Stomach smooth muscle (tissue), 2 donors: Measurements from ENCODE around the gene SLC26A9.
"Not testable (repeated sequence)": the region's sequence is repeated elsewhere in the genome, so short reads cannot be mapped to it uniquely, and the experiment has no call there.

ENCODE experiments used
- H3K27ac ChIP-seq: one replicate; pipeline ENCODE4 v1.7.0; 2013; ENCODE audit warnings: mild to moderate bottlenecking, low read length, inconsistent platforms
- H3K27me3 ChIP-seq, 2 donors: one replicate each; pipeline ENCODE4 v1.7.0; 2013; ENCODE audit warnings: low read length in 2 of 2; ENCODE audit not compliant: insufficient read depth in 2 of 2, control insufficient read depth in 1 of 2
- H3K36me3 ChIP-seq, 2 donors: one replicate each; pipeline ENCODE4 v1.7.0; 2013; ENCODE audit warnings: low read length in 2 of 2; ENCODE audit not compliant: control insufficient read depth in 2 of 2, insufficient read depth in 2 of 2
- H3K4me1 ChIP-seq: one replicate; pipeline ENCODE4 v1.7.0; 2013; ENCODE audit warnings: low read length; ENCODE audit not compliant: control insufficient read depth, insufficient read depth
- H3K4me3 ChIP-seq, 2 donors: one replicate each; pipeline ENCODE4 v1.7.0; 2013; ENCODE audit warnings: low read length in 2 of 2
- H3K9ac ChIP-seq, 2 donors: one replicate each; pipeline ENCODE4 v1.7.0; 2013; ENCODE audit warnings: low read length in 2 of 2, mild to moderate bottlenecking in 1 of 2
- H3K9me3 ChIP-seq, 2 donors: one replicate each; pipeline ENCODE4 v1.7.0; 2013; ENCODE audit warnings: low read length in 2 of 2; ENCODE audit not compliant: control insufficient read depth in 2 of 2
- donor health status: healthy.
- donor health status: Pancreatic carcinoma.

SLC26A9 gene

GRCh38 chr1:205890631-205891030, 52.6 kb downstream of the SLC26A9 start:
- H3K27ac ChIP-seq, H3K27me3 ChIP-seq, H3K9ac ChIP-seq, H3K4me3 ChIP-seq, H3K9me3 ChIP-seq, H3K36me3 ChIP-seq, H3K4me1 ChIP-seq: not testable (repeated sequence)

- not testable (repeated sequence) for H3K4me3 ChIP-seq, H3K9me3 ChIP-seq, H3K27me3 ChIP-seq, H3K27ac ChIP-seq, H3K4me1 ChIP-seq, H3K36me3 ChIP-seq, H3K9ac ChIP-seq
Observed at GRCh38 chr1:205889706-205890105, 53.5 kb downstream of the SLC26A9 start.

GRCh38 chr1:205889006-205889405, 54.2 kb downstream of the SLC26A9 start:
- H3K36me3 ChIP-seq, H3K9ac ChIP-seq, H3K27me3 ChIP-seq, H3K27ac ChIP-seq, H3K4me3 ChIP-seq, H3K4me1 ChIP-seq, H3K9me3 ChIP-seq: not testable (repeated sequence)

GRCh38 chr1:205883792-205884191, 59.5 kb downstream of the SLC26A9 start:
- H3K27ac ChIP-seq: no peak overlapping the region
- no peak overlapping the region for H3K9ac ChIP-seq
- no peak overlapping the region for H3K4me3 ChIP-seq
- H3K27me3 ChIP-seq: no peaks in the 10 kb centered on the region
- H3K4me1 ChIP-seq: no peaks in the 10 kb centered on the region
- peaks cover 0 to 6% of the 10 kb centered on the region in 2 donors for H3K9me3 ChIP-seq
- no peaks in the 10 kb centered on the region for H3K36me3 ChIP-seq

- Histone ChIP-seq H3K27me3 (no peaks in the 10 kb centered on the region), H3K4me3 (no peak overlapping the region), H3K9me3 (peaks cover 0 to 6% of the 10 kb centered on the region in 2 donors), H3K27ac (no peak overlapping the region), H3K4me1 (no peaks in the 10 kb centered on the region), H3K9ac (no peak overlapping the region), H3K36me3 (no peaks in the 10 kb centered on the region)
Observed at GRCh38 chr1:205880923-205881322, 62.3 kb downstream of the SLC26A9 start.

- no peaks in the 10 kb centered on the region for H3K4me1 ChIP-seq
- H3K9me3 ChIP-seq: peaks cover 0 to 6% of the 10 kb centered on the region in 2 donors
- H3K9ac ChIP-seq: no peak overlapping the region
- no peak overlapping the region for H3K4me3 ChIP-seq
- H3K27ac ChIP-seq: no peak overlapping the region
- no peaks in the 10 kb centered on the region for H3K27me3 ChIP-seq
- no peaks in the 10 kb centered on the region for H3K36me3 ChIP-seq
Observed at GRCh38 chr1:205879974-205880373, 63.3 kb downstream of the SLC26A9 start.

GRCh38 chr1:205878026-205878425, 65.2 kb downstream of the SLC26A9 start:
- H3K27me3 ChIP-seq: no peaks in the 10 kb centered on the region
- peaks cover 0 to 6% of the 10 kb centered on the region in 2 donors for H3K9me3 ChIP-seq
- no peaks in the 10 kb centered on the region for H3K4me1 ChIP-seq
- H3K27ac ChIP-seq: no peak overlapping the region
- no peaks in the 10 kb centered on the region for H3K36me3 ChIP-seq
- no peak overlapping the region for H3K4me3 ChIP-seq
- no peak overlapping the region for H3K9ac ChIP-seq

- not testable (repeated sequence) for H3K27me3 ChIP-seq, H3K4me1 ChIP-seq, H3K36me3 ChIP-seq, H3K27ac ChIP-seq, H3K4me3 ChIP-seq, H3K9ac ChIP-seq, H3K9me3 ChIP-seq
Observed at GRCh38 chr1:205873148-205873547, 70.1 kb downstream of the SLC26A9 start.

GRCh38 chr1:205870236-205870635, 73.0 kb downstream of the SLC26A9 start:
- Histone ChIP-seq H3K4me3 (no peak overlapping the region), H3K9me3 (no peaks in the 10 kb centered on the region), H3K27ac (no peak overlapping the region), H3K36me3 (no peaks in the 10 kb centered on the region), H3K4me1 (no peaks in the 10 kb centered on the region), H3K9ac (no peak overlapping the region), H3K27me3 (no peaks in the 10 kb centered on the region)
